AG09319 (cell line): ENCODE measurements around the gene MFRP.

Experiments used
- DNase-seq: peaks from one replicate; pipeline ENCODE4 v3.0.0-alpha.2; 2010; ENCODE audit warnings: low read depth; ENCODE audit errors: extremely low read depth
- TF ChIP-seq, protein P1 (sequence below): IDR thresholded peaks from 2 replicates; pipeline ENCODE4 v1.5.1; 2011; ENCODE audit warnings: low read depth, mild to moderate bottlenecking, inconsistent platforms, low read length, moderate library complexity

MFRP gene

DNA sequence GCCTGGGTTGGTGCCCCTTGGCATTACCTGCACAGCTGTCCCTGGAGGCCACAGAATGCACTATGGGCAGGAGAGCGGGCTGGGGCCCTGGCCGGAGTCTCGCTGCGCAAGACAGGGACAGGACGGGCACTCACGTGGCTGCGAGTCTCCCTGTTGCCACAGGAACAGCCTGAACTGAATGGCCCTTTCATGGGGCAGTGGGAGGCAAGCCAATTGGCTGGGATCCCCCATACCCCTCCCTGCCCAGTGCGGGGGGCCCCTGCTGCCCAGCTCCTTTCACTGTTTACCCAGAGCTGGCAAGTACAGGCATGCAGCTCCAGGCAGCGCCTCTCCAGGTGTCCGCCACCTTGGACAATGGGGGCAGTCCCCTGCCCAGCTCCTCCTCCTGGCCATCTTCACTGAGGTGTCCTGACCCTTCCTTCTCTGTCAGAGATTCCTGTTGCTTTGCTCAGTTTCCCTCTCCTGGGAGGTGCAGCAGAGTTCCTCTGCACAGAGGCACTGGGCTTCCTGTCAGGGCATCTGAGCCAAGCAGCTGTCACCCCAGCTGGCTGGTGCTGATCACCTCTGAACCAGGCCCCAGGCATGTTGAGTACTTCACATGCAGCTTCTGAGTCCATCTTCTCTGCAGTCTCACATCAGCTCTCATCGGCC, 29.8 kb upstream of the MFRP start:
- no peak for DNase-seq
- TF ChIP-seq, protein P1, sequence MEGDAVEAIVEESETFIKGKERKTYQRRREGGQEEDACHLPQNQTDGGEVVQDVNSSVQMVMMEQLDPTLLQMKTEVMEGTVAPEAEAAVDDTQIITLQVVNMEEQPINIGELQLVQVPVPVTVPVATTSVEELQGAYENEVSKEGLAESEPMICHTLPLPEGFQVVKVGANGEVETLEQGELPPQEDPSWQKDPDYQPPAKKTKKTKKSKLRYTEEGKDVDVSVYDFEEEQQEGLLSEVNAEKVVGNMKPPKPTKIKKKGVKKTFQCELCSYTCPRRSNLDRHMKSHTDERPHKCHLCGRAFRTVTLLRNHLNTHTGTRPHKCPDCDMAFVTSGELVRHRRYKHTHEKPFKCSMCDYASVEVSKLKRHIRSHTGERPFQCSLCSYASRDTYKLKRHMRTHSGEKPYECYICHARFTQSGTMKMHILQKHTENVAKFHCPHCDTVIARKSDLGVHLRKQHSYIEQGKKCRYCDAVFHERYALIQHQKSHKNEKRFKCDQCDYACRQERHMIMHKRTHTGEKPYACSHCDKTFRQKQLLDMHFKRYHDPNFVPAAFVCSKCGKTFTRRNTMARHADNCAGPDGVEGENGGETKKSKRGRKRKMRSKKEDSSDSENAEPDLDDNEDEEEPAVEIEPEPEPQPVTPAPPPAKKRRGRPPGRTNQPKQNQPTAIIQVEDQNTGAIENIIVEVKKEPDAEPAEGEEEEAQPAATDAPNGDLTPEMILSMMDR = no peak

DNA sequence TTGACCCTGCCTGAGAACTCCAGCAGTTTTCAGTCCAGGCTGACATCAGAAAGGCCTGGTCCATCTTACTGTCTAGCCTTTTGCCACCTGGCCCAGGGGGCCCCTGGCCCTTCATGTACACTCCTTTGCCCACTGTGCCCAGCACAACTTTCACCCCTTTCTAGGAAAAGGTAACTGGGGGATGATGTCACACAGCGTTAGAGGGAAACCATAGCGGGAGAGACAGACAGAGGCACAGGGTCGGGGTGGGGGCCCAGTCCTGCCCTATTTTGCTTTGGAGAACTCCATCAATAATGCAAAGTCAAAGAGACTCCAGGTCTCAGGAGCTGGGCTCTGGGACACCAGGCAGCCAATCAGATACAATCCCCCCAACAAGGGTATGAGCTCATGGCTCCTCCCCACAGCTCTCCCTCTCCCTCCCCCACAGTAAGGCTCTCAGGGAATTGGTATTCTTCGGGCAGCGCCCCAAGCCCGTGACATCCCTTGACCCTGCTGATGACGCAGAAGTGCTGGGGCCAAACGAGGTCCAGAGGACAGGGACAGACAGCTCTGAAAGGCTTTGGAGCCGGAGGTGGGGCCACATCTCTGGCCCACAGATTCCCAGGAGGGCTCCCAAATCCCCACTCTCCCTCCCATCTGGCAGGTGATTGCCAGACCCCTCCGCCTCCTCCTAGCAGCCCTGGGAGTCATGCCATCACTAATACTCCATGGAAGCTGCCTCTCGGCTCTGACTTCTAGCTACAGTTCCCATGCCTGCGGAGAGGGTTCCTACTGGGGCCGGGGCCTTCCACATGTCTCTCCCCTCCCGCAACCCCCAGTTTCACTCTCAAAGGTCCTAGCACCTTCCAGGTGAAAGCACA, 29.1 kb upstream of the MFRP start:
- no peak for DNase-seq
- TF ChIP-seq, protein P1 = no peak

DNA sequence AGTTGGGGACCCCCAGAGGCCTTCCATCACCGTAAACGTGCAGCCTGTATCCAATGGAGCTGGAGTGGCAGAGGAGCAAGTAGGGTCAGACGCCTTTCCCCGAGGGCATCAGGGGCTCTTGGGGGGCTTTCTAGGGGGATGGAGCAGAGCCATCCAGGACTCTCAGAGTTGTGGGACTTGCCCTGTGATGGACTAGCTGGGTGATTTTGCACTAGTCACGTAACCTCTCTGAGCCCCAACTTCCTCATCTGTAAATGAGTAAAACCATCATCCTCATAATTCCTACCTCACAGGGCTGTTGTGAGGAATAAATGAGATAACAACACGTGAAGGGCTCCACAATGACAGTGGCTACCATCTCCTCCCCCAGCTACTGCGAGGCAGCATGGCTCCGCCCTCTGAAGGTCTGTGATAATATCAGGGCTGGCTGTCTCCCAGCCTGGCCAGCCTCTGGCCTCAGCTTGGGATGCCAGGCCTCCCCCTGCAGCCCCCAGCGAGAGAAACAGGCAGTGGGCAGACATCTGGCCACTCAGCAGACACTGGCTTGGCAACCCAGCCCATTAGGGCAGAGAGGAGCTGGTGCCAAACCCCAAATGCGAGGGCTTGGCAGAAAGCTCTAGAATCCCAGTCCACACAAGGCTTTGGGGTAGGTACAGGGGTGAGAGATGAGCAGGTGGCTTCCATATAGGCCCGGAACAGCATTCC, 28.3 kb upstream of the MFRP start:
- no peak for DNase-seq
- TF ChIP-seq, protein P1 = no peak

- DNase-seq = no peak
- TF ChIP-seq, protein P1 = peak; percentile 93
Measured at GRCh38 chr11:119373921-119374631, 27.6 kb upstream of the MFRP start.

DNA sequence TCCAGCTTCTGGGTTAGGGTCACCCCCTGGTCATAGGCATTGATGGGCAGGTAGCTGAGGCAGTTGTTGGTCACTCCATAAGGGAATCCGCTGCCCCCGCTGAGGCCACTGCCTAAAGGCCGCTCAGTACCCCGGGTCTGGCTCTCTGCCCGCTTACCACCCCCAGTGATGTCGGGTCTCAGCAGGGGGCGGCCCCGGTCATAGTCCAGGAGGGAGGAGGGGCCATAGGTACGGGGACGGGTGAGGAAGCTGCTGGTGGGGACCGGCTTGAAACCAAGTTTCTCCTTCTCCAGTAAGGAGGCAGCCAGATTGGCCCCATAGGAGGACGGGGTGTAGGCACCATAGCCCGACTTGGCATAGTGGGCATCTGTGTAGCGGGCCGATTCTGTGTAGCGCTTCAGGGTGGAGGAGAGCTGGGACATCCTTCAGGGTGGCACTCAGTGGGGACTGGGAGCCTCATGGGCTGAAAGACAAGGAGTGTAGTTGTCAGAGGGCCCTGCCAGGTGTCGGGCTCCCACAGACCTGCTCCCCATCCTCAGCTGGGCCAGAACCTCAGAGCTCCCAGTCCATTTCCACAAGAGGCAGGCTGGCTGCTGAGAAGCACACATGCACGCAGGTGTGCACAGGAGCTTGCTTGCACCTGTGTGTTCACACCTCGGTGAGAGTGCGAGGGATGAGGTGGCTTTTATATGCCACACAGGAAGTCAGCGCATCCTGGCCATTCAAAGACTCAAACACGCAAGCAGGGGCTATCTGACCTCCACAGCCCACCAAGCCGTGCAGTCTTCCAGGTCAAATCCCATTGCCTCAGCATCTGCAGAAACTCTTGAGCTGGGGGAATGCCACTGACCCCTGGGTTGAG, 26.8 kb upstream of the MFRP start:
- no peak for DNase-seq
- TF ChIP-seq, protein P1 = no peak

GRCh38 chr11:119372260-119373058, 26.0 kb upstream of the MFRP start:
- no peak for DNase-seq
- TF ChIP-seq, protein P1 = no peak
